Measurements from ENCODE around the gene SRPK2.

DNA sequence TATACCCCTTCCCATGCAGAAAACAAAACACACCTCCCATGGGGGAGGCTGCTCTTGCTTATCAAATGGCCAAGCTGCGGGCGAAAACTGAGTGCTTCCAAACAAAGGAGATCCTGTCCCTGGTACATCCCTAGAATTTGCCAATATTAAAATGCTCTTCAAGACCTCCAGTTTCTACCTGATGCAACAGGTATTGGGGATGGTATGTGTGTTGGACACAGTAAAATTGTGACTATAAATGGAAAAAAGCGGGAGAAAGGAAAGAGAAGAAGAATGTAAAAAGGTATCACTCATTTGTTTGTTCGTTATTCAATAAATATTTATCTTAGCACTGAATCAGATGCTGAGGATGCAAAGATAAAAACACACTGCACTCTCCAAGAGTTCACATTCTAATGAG lies 250.8 kb downstream of the SRPK2 start:
- TF ChIP-seq POLR2A (IDR thresholded peaks at IDR 0.05) (no peak), POLR2AphosphoS5 (IDR thresholded peaks at IDR 0.05) (no peak)
- TF ChIP-seq, protein P1, sequence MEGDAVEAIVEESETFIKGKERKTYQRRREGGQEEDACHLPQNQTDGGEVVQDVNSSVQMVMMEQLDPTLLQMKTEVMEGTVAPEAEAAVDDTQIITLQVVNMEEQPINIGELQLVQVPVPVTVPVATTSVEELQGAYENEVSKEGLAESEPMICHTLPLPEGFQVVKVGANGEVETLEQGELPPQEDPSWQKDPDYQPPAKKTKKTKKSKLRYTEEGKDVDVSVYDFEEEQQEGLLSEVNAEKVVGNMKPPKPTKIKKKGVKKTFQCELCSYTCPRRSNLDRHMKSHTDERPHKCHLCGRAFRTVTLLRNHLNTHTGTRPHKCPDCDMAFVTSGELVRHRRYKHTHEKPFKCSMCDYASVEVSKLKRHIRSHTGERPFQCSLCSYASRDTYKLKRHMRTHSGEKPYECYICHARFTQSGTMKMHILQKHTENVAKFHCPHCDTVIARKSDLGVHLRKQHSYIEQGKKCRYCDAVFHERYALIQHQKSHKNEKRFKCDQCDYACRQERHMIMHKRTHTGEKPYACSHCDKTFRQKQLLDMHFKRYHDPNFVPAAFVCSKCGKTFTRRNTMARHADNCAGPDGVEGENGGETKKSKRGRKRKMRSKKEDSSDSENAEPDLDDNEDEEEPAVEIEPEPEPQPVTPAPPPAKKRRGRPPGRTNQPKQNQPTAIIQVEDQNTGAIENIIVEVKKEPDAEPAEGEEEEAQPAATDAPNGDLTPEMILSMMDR (IDR thresholded peaks at IDR 0.05) = no peak
